Ramos (cell line): ENCODE measurements around the gene ALPG.
"Not testable (repeated sequence)": the region's sequence is repeated elsewhere in the genome, so short reads cannot be mapped to it uniquely, and the experiment has no call there.

Source experiments
- in situ Hi-C: fragments of 300-500 bp; cut with MboI; formaldehyde crosslinking; loops from one replicate; pipeline ENCODE4 v1.14.3; 2022; ENCODE audit warnings: low sequenced_read_pairs; ENCODE audit not compliant: unreplicated experiment

The ALPG gene

DNA sequence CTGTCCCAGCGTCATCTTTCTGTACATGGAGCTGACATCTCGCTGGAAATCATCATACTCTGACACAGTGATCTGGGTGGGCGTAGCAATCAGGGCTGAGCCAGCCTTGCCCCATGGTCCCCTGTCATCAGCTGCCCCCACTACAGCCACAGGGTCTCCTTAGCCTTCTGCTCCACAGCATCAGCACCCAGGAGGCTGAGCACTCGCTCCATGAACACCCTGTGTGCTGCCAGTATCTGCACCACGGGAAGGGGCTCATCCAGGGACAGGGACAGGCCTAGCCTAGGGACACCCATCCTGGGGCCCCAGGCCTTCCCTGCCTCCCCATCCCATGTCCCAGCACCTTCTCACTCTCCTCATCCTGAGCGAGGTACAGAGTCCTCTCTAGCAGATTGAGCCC lies 11.4 kb downstream of the ALPG start:
- in situ Hi-C loops, result no loop called here

- in situ Hi-C loops, result no loop called here
Measured at GRCh38 chr2:232418466-232419244, 12.0 kb downstream of the ALPG start.

- in situ Hi-C loops, result no loop called here
Measured at GRCh38 chr2:232419245-232420072, 12.8 kb downstream of the ALPG start.

DNA sequence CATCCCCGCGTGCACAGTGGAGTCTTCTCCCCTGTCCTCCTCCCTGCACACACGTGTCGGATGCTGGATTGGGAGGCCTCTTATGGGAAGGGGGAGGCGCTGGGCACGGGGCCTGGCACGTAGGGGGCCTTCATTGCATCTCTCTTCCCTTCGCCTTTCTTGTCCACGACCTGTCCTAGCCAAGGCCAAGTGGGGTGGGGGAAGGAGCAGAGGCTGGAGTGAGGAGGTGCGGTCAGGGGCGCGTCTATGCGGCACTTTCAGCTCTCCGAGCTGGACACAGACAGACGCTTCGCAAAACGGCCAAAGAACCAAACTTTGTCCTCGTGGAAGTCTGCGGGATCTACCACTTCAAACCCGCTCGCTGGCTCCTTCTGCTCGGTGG lies 13.4 kb downstream of the ALPG start:
- in situ Hi-C loops, result no loop called here

DNA sequence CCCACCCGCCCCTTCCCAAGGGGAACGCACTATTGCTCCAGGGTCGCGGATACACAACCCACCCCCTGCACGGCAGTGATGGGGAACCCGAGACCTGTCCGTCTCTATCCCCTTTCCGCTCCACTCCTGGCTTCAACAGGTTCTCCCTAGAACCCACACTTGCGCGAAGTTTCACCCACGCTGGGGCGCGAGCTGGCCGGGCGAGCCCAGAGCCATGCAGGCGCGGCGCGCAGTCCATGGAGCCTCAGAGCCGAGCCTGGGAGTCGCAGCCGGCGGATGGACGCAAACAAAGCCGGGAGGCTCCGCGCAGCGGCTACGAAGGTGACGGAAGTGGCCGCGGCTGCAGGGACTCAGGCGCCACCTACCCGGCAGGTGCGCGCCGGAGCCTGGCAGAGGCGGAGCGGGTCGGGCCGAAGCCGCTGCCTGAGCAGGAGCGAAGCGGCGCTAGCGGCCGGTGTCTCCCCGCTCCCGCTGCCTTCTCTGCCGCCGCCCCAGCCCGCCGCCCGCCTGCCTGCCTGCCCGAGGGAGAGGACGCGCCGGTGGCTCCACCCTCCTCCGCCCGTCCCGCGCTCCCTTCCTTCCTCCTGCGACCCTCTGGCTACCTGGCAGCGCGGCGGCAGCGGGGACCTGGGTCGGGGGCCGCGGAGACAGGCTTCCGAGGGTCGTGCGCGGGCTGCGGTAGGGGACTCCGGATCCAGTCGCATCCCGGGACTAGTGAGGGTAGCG lies 14.0 kb downstream of the ALPG start:
- in situ Hi-C loops, result no loop called here

DNA sequence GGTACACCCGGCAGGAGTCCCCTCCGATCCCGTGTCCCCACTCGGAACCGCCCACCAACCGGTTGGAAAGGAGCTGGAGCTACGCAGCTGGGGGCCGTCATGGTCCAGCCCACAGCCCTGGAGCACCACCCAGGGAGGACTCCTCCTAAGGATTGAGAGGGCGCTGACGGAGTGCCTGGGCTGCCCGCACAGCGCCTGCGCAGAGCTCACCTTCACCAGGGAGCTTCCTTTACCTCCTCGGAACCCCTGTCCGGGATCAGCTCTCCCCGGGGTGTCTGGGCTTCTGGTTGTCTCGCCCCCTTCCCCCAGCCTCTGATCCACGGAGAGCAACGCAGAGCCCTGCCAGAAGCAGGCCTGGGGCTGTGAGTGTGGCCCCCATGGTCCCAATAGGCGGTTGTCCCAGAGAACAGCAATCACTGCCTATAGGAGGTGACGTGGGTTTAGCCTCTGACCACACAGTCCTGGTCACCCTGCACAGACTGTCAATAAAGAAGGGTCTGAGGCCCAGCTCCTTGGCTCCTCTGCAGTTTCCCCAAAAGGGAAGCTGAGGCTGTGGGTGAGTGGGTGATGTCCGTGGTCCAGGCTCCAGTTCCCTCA lies 14.6 kb downstream of the ALPG start:
- in situ Hi-C loops, result no loop called here

- in situ Hi-C loops, result no loop called here
Measured at GRCh38 chr2:232422051-232422450, 15.4 kb downstream of the ALPG start.

DNA sequence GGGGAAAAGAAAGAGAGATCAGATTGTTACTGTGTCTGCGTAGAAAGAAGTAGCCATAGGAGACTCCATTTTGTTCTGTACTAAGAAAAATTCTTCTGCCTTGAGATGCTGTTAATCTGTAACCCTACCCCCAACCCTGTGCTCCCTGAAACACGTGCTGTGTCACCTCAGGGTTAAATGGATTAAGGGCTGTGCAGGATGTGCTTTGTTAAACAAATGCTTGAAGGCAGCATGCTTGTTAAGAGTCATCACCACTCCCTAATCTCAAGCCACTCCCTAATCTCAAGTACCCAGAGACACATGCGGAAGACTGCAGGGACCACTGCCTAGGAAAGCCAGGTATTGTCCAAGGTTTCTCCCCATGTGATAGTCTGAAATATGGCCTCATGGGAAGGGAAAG lies 16.4 kb downstream of the ALPG start:
- in situ Hi-C loops, result not testable (repeated sequence)

GRCh38 chr2:232423407-232423806 lies 16.8 kb downstream of the ALPG start:
- in situ Hi-C loops, result not testable (repeated sequence)

- in situ Hi-C loops, result loop anchor here (10.0 kb wide), 2 partner anchors 87 to 527 kb away; no protein-coding TSS in a partner anchor
Measured at GRCh38 chr2:232431705-232432590, 25.3 kb downstream of the ALPG start.

- in situ Hi-C loops, result loop anchor here (10.0 kb wide), 2 partner anchors 88 to 528 kb away; no protein-coding TSS in a partner anchor
Measured at GRCh38 chr2:232432598-232433184, 26.0 kb downstream of the ALPG start.

GRCh38 chr2:232433622-232434021 lies 27.0 kb downstream of the ALPG start:
- in situ Hi-C loops, result loop anchor here (10.0 kb wide), 2 partner anchors 89 to 529 kb away; no protein-coding TSS in a partner anchor

DNA sequence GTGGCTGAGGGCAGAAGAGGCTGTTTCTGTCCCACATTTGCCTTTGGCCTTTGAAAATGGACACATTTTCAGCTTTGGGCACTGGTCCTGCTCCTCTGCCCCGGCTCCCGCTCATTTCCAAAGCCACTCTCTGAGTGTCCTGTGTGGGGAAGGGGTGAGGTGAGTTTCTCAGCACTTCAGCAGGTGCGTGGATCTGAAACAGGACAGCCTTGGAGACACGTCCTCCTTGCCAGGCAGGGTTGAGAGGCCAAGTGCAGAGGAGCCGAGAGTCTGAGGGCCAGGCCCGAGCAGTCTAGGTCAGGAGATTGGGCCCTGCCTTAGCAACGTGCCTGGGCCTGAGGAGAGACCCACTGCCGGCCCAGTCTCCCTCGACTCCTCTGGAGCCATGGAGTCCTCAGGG lies 27.4 kb downstream of the ALPG start:
- in situ Hi-C loops, result loop anchor here (10.0 kb wide), 2 partner anchors 89 to 529 kb away; no protein-coding TSS in a partner anchor

DNA sequence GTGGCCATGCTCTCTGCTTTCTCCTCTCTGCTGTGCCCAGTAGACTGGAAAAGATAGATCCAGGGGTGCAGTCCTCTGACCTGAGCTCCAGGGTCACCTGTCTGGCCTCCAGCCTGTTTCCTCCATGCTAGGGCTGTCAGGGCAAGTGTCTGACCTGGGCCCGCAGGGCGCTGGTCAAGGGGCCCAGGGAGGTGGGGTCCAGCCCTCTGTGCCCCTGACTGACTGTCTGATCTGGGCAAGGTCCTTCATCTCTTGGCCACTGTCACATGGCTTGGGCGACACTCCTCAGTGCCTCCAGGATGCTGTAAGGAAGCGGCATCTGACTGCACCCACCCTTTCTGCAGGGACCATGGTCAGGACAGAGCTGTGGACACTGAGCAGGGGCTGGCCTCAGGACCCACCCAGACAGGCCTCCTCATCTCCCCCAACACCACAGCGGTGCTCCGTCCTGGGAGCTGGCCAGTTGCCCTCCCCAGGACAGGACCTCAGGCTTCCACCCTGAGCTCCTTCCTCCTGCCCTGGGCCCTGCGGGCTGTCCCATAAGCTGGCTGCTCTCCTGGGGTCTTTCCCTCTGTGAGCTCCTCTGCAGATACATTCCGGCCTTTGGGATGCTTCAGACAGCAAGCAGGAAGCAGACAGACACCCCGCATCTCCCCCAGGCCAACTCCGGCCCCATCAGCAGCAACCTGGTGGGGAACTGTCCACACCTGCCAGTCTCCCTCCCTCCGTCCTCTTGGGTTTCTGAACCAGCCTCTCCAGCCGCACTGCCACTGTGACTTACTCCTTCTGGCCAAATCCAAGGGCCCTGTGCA lies 28.1 kb downstream of the ALPG start:
- in situ Hi-C loops, result loop anchor here (10.0 kb wide), 2 partner anchors 90 to 530 kb away; no protein-coding TSS in a partner anchor

- in situ Hi-C loops, result loop anchor here (10.0 kb wide), 2 partner anchors 91 to 531 kb away; no protein-coding TSS in a partner anchor
Measured at GRCh38 chr2:232435375-232435648, 28.7 kb downstream of the ALPG start.

DNA sequence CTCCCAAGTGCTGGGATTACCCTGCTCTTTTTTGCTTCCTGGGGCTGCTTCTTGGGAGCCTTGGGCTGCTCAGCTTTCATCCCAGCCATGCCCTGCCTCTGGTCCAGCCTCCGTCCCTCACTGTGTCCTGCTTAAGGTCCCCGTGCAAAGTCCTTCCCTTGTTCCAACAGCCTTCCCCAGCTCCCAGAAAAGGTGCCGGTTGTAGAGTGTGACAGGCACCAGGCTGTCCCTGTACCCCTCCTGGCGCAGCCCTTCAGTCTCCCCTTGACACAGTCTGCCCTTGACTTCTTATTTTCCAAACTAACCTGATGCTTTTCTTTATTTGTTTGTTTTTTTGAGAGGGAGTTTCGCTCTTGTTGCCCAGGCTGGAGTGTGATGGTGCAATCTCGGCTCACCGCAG lies 29.2 kb downstream of the ALPG start:
- in situ Hi-C loops, result loop anchor here (10.0 kb wide), 2 partner anchors 91 to 531 kb away; no protein-coding TSS in a partner anchor

DNA sequence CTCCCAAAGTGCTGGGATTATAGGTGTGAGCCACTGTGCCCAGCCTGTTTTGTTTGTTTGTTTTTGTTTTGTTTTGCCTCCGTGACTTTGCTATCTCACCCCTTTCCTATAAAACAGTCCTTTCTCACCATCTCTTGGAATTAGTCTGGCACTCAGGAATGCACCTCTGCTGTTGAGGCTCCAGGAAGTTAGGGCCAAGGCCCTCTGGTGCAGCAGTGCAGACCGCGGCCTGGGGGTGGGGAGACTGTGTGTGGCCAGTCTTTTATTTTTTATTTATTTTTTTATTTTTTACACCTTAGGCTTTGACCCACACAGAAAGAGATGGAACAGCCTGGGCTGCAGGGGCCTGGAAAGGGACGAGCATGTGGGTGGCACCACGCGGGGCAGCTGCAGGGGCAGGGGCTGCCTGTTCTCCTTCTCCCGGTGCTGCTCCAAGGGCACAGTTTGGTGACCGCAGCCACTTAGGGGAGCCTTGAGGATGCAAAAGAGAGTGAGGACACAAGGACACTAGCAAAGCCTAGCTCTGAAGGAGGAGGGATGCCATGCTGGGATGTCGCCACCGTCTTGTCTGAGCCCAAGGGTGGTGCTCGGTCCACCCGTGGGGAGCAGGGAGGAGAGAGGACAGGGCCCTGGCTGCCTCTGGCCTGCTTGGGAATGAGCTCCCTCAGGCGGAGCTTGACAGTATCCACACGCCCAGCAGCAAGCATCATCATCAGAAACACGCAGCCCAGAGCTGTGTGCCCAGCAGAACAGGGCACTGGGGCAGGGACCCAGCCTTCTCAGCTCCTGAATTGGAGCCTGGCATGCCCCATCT lies 29.9 kb downstream of the ALPG start:
- in situ Hi-C loops, result loop anchor here (10.0 kb wide), 2 partner anchors 92 to 532 kb away; no protein-coding TSS in a partner anchor
